HEK293 (cell line): ENCODE results near the gene PACSIN3.

Experiments used
- FEZF1 ChIP-seq: fragments of 450-650 bp; formaldehyde crosslinking; IDR thresholded peaks from 2 replicates; pipeline ENCODE4 v1.5.1; 2016; ENCODE audit warnings: missing biosample characterization, missing genetic modification characterization
- HOXA7 ChIP-seq: sonication (generic); formaldehyde crosslinking; IDR thresholded peaks from 2 replicates; pipeline ENCODE4 v1.8.1; 2022; ENCODE audit warnings: missing genetic modification reagents, borderline replicate concordance
- IKZF3 ChIP-seq: fragments of 450-650 bp; IDR thresholded peaks from 2 replicates; pipeline ENCODE4 v1.5.0; 2018; ENCODE audit warnings: missing biosample characterization, mild to moderate bottlenecking, missing genetic modification characterization, moderate library complexity
- KLF1 ChIP-seq: fragments of 450-650 bp; formaldehyde crosslinking; IDR thresholded peaks from 2 replicates; pipeline ENCODE4 v1.5.1; 2016; ENCODE audit warnings: missing biosample characterization, missing genetic modification characterization
- MZF1 ChIP-seq: fragments of 450-650 bp; formaldehyde crosslinking; IDR thresholded peaks from 2 replicates; pipeline ENCODE4 v1.5.1; 2017; ENCODE audit warnings: missing biosample characterization, missing genetic modification characterization, borderline replicate concordance
- PATZ1 ChIP-seq: fragments of 450-650 bp; formaldehyde crosslinking; IDR thresholded peaks from 2 replicates; pipeline ENCODE4 v1.5.1; 2016; ENCODE audit warnings: missing biosample characterization, missing genetic modification characterization
- SCRT1 ChIP-seq: fragments of 450-650 bp; formaldehyde crosslinking; IDR thresholded peaks from 2 replicates; pipeline ENCODE4 v1.5.1; 2016; ENCODE audit warnings: missing biosample characterization, missing genetic modification characterization, borderline replicate concordance
- ZBTB20 ChIP-seq: fragments of 450-650 bp; formaldehyde crosslinking; IDR thresholded peaks from 2 replicates; pipeline ENCODE4 v1.5.1; 2016; ENCODE audit warnings: missing biosample characterization, missing genetic modification characterization
- ZBTB26 ChIP-seq: fragments of 450-650 bp; formaldehyde crosslinking; optimal IDR thresholded peaks from 2 replicates; pipeline ENCODE3; 2016; ENCODE audit warnings: missing biosample characterization, mild to moderate bottlenecking, missing genetic modification characterization
- ZBTB8A ChIP-seq: fragments of 450-650 bp; formaldehyde crosslinking; IDR thresholded peaks from 2 replicates; pipeline ENCODE4 v1.5.1; 2016; ENCODE audit warnings: missing biosample characterization, missing genetic modification characterization
- ZEB2 ChIP-seq: fragments of 450-650 bp; formaldehyde crosslinking; IDR thresholded peaks from 2 replicates; pipeline ENCODE4 v1.5.1; 2016; ENCODE audit warnings: missing biosample characterization, missing genetic modification characterization
- ZIC2 ChIP-seq: fragments of 450-650 bp; formaldehyde crosslinking; IDR thresholded peaks from 2 replicates; pipeline ENCODE4 v1.5.1; 2016; ENCODE audit warnings: missing biosample characterization, missing genetic modification characterization
- ZNF138 ChIP-seq: fragments of 450-650 bp; formaldehyde crosslinking; IDR thresholded peaks from 2 replicates; pipeline ENCODE4 v1.5.1; 2016; ENCODE audit warnings: missing biosample characterization, missing genetic modification characterization, borderline replicate concordance
- ZNF184 ChIP-seq: fragments of 450-650 bp; IDR thresholded peaks from 2 replicates; pipeline ENCODE4 v1.5.1; 2018; ENCODE audit warnings: missing biosample characterization, mild to moderate bottlenecking, missing genetic modification characterization
- ZNF335 ChIP-seq: fragments of 450-650 bp; formaldehyde crosslinking; conservative IDR thresholded peaks from 2 replicates; pipeline ENCODE4 v1.5.1; 2016; ENCODE audit warnings: missing biosample characterization, missing genetic modification characterization
- ZNF341 ChIP-seq: fragments of 450-650 bp; formaldehyde crosslinking; IDR thresholded peaks from 2 replicates; pipeline ENCODE4; 2016; ENCODE audit warnings: low read depth, missing biosample characterization, missing genetic modification characterization
- ZNF354C ChIP-seq: fragments of 450-650 bp; formaldehyde crosslinking; IDR thresholded peaks from 2 replicates; pipeline ENCODE4 v1.5.1; 2016; ENCODE audit warnings: missing biosample characterization, missing genetic modification characterization, low read depth, borderline replicate concordance
- ZNF404 ChIP-seq: fragments of 450-650 bp; formaldehyde crosslinking; IDR thresholded peaks from 2 replicates; pipeline ENCODE4 v1.5.1; 2017; ENCODE audit warnings: missing biosample characterization, missing genetic modification characterization
- ZNF501 ChIP-seq: fragments of 450-650 bp; formaldehyde crosslinking; IDR thresholded peaks from 2 replicates; pipeline ENCODE4 v1.5.1; 2016; ENCODE audit warnings: missing biosample characterization, missing genetic modification characterization
- ZNF621 ChIP-seq: fragments of 450-650 bp; formaldehyde crosslinking; IDR thresholded peaks from 2 replicates; pipeline ENCODE4 v1.5.1; 2017; ENCODE audit warnings: missing biosample characterization, missing genetic modification characterization
- ZNF629 ChIP-seq: fragments of 450-650 bp; formaldehyde crosslinking; IDR thresholded peaks from 2 replicates; pipeline ENCODE4 v1.5.1; 2017; ENCODE audit warnings: missing biosample characterization, missing genetic modification characterization
- ZNF660 ChIP-seq: fragments of 450-650 bp; IDR thresholded peaks from 2 replicates; pipeline ENCODE4 v1.5.1; 2018; ENCODE audit warnings: missing biosample characterization, mild to moderate bottlenecking, missing genetic modification characterization
- ZNF692 ChIP-seq: fragments of 450-650 bp; formaldehyde crosslinking; IDR thresholded peaks from 2 replicates; pipeline ENCODE4 v1.5.1; 2016; ENCODE audit warnings: missing biosample characterization, missing genetic modification characterization
- ZNF707 ChIP-seq: fragments of 450-650 bp; formaldehyde crosslinking; IDR thresholded peaks from 2 replicates; pipeline ENCODE4 v1.5.1; 2016; ENCODE audit warnings: missing biosample characterization, missing genetic modification characterization
- ZNF837 ChIP-seq: fragments of 450-650 bp; formaldehyde crosslinking; IDR thresholded peaks from 2 replicates; pipeline ENCODE4 v1.5.1; 2016; ENCODE audit warnings: missing biosample characterization, missing genetic modification characterization
- ZSCAN18 ChIP-seq: fragments of 450-650 bp; formaldehyde crosslinking; IDR thresholded peaks from 2 replicates; pipeline ENCODE4 v1.5.1; 2016; ENCODE audit warnings: missing biosample characterization, missing genetic modification characterization
- ZSCAN5A ChIP-seq: fragments of 450-650 bp; formaldehyde crosslinking; IDR thresholded peaks from 2 replicates; pipeline ENCODE4 v1.5.1; 2016; ENCODE audit warnings: missing biosample characterization, missing genetic modification characterization
- TF ChIP-seq, protein P1 (sequence below): fragments of 450-650 bp; formaldehyde crosslinking; IDR thresholded peaks from 2 replicates; pipeline ENCODE4 v1.5.1; 2016; ENCODE audit warnings: missing biosample characterization, missing genetic modification characterization

PACSIN3 gene

DNA sequence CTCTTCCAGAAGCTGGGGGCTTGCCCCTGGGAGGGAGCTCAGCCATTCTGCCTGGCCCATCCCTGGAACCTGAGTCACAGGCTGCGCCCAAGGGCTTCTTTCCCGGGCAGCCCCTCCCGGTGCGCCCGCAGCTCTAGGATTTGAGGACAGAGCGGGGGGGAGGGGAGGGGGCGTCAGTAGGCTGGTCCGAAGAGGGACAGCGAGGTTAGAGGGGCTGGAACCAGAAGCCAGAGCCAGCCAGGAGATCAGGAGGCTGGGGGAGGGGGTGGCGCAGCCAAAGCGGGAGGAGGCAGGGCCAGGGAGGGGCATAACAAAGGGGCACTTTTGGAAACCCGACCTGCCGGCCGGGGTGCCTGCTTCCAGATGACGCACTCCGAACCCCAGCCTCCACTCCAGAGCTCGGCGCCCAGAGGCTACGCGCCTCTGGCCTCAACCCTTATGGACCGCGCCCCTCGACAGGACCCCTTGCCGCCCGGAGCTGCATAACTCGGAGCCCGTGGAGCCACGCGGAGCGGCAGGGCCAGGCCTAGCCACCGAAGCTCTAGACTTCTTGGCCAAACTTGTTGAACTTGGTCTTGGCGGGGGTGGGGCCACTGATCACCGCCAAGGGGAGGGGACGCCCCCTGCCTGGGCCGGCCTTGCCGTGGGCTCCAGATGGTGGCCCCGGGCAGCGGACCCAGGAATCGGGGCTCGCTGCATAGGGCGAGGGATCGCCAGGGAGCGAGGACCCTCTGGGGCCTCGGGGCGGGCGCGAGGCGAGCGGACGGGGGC, 744 bp downstream of the PACSIN3 start (continued):
- TF ChIP-seq, protein P1, sequence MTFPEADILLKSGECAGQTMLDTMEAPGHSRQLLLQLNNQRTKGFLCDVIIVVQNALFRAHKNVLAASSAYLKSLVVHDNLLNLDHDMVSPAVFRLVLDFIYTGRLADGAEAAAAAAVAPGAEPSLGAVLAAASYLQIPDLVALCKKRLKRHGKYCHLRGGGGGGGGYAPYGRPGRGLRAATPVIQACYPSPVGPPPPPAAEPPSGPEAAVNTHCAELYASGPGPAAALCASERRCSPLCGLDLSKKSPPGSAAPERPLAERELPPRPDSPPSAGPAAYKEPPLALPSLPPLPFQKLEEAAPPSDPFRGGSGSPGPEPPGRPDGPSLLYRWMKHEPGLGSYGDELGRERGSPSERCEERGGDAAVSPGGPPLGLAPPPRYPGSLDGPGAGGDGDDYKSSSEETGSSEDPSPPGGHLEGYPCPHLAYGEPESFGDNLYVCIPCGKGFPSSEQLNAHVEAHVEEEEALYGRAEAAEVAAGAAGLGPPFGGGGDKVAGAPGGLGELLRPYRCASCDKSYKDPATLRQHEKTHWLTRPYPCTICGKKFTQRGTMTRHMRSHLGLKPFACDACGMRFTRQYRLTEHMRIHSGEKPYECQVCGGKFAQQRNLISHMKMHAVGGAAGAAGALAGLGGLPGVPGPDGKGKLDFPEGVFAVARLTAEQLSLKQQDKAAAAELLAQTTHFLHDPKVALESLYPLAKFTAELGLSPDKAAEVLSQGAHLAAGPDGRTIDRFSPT: peak; percentile 51
- TF ChIP-seq ZNF335 (tag by site-specific recombination): peak; percentile 90
- peak; percentile 66 for TF ChIP-seq PATZ1
- peak; percentile 67 for TF ChIP-seq ZIC2
- no peak for TF ChIP-seq HOXA7 (CRISPR knock-in tag)
- TF ChIP-seq ZSCAN18 (tag by site-specific recombination): no peak
- no peak for TF ChIP-seq ZSCAN5A (tag by site-specific recombination)
- TF ChIP-seq ZNF501 (tag by site-specific recombination): peak; percentile 49; the same call in 1 of the 2 replicates
- TF ChIP-seq ZNF837 (tag by site-specific recombination): no peak
- TF ChIP-seq ZBTB8A (tag by site-specific recombination): peak; percentile 86
- no peak for TF ChIP-seq ZNF138 (tag by site-specific recombination)
- TF ChIP-seq IKZF3 (tag by site-specific recombination): peak; percentile 11; the same call in 1 of the 2 replicates
- no peak for TF ChIP-seq MZF1 (tag by site-specific recombination)
- TF ChIP-seq KLF1 (tag by site-specific recombination): peak; percentile 54
- TF ChIP-seq ZEB2 (tag by site-specific recombination): peak; percentile 34; the same call in 1 of the 2 replicates
- no peak for TF ChIP-seq ZNF707
- TF ChIP-seq ZBTB20 (tag by site-specific recombination): peak; percentile 88
- TF ChIP-seq ZNF341: 0 out of 2 replicates have a peak, but pooled peaks have one; percentile 27
- TF ChIP-seq ZNF404 (tag by site-specific recombination): no peak
- TF ChIP-seq ZNF629: peak; percentile 45
- no peak for TF ChIP-seq ZNF660 (tag by site-specific recombination)
- peak; percentile 36 for TF ChIP-seq ZBTB26 (tag by site-specific recombination)
- TF ChIP-seq ZNF184 (tag by site-specific recombination): no peak
- 0 out of 2 replicates have a peak, but pooled peaks have one; percentile 49 for TF ChIP-seq ZNF692
- TF ChIP-seq ZNF354C (tag by site-specific recombination): no peak
- TF ChIP-seq FEZF1: no peak
- no peak for TF ChIP-seq ZNF621 (tag by site-specific recombination)
- peak; percentile 85 for TF ChIP-seq SCRT1
